Neural cell (in vitro differentiated cells): ENCODE data around the gene ITGA5. TPM values are rescaled to one million over a fixed set of nuclear protein-coding genes. Genes with fewer than 3 reads are reported as not detected.

Experiments
- H2AFZ ChIP-seq: fragments of 200-600, 300-800 bp; sonication (generic), shearing (Covaris generic); 2 replicates; pipeline ENCODE4 v1.6.0; 2014; ENCODE audit warnings: low read depth, mild to moderate bottlenecking, antibody characterized with exemption, low read length, moderate library complexity
- H3F3A ChIP-seq: fragments of 200-600 bp; shearing (Covaris generic); 2 replicates; pipeline ENCODE4 v1.6.1; 2016; ENCODE audit warnings: mild to moderate bottlenecking, moderate library complexity, mixed read lengths, antibody characterized with exemption, low read length; ENCODE audit not compliant: insufficient read depth, poor library complexity, severe bottlenecking
- H3K27ac ChIP-seq: fragments of 200-600, 300-800 bp; sonication (generic), shearing (Covaris generic); 2 replicates; pipeline ENCODE4 v1.5.1; 2014; ENCODE audit warnings: mild to moderate bottlenecking, low read length, moderate library complexity
- H3K27me3 ChIP-seq: fragments of 300-800, 200-600 bp; sonication (generic), shearing (Covaris generic); 2 replicates; pipeline ENCODE4 v1.6.0; 2014; ENCODE audit warnings: mild to moderate bottlenecking, low read depth, low read length, moderate library complexity; ENCODE audit not compliant: insufficient read depth
- H3K36me3 ChIP-seq: fragments of 300-800, 200-600 bp; sonication (generic), shearing (Covaris generic); 2 replicates; pipeline ENCODE4 v1.5.1; 2014; ENCODE audit warnings: mild to moderate bottlenecking, antibody characterized with exemption, low read length, moderate library complexity; ENCODE audit not compliant: insufficient read depth
- H3K4me2 ChIP-seq: fragments of 300-800, 200-600 bp; sonication (generic), shearing (Covaris generic); 2 replicates; pipeline ENCODE4 v1.6.0; 2014; ENCODE audit warnings: mild to moderate bottlenecking, low read length
- H3K4me3 ChIP-seq: fragments of 300-800, 200-600 bp; sonication (generic), shearing (Covaris generic); 2 replicates; pipeline ENCODE4 v1.5.1; 2014; ENCODE audit warnings: mild to moderate bottlenecking, low read length, moderate library complexity
- H3K79me2 ChIP-seq: fragments of 200-600 bp; shearing (Covaris generic); replicated peaks from 2 replicates; pipeline ENCODE4 v1.6.0; 2014; ENCODE audit warnings: mild to moderate bottlenecking, low read length, moderate library complexity; ENCODE audit not compliant: insufficient read depth
- H3K9ac ChIP-seq: fragments of 300-800, 200-600 bp; sonication (generic), shearing (Covaris generic); 2 replicates; pipeline ENCODE4 v1.6.1; 2016; ENCODE audit warnings: mild to moderate bottlenecking, low read length, mixed read lengths
- H3K9me2 ChIP-seq: fragments of 200-600 bp; shearing (Covaris generic); 2 replicates; pipeline ENCODE4 v1.6.1; 2016; ENCODE audit warnings: mild to moderate bottlenecking, low read length, mixed read lengths; ENCODE audit not compliant: insufficient read depth
- H3K9me3 ChIP-seq: fragments of 200-600, 300-800 bp; sonication (generic), shearing (Covaris generic); 2 replicates; pipeline ENCODE4 v1.6.1; 2016; ENCODE audit warnings: mild to moderate bottlenecking, mixed run types, low read length, moderate library complexity, mixed read lengths
- H4K20me1 ChIP-seq: fragments of 200-600 bp; shearing (Covaris generic); 2 replicates; pipeline ENCODE4 v1.6.1; 2016; ENCODE audit warnings: mild to moderate bottlenecking, mixed run types; ENCODE audit not compliant: insufficient read depth
- CTCF ChIP-seq: fragments of 450-650 bp; IDR thresholded peaks from 2 replicates; pipeline ENCODE4 v1.5.1; 2014; ENCODE audit warnings: antibody characterized with exemption, mild to moderate bottlenecking, moderate library complexity; ENCODE audit not compliant: poor library complexity, severe bottlenecking
- EP300 ChIP-seq: fragments of 450-650 bp; conservative IDR thresholded peaks from 2 replicates; pipeline ENCODE4 v1.6.1; 2014; ENCODE audit warnings: antibody characterized with exemption, mild to moderate bottlenecking, moderate library complexity; ENCODE audit not compliant: poor library complexity, severe bottlenecking
- EZH2 ChIP-seq: fragments of 200-600, 300-800 bp; shearing (Covaris generic), sonication (generic); IDR thresholded peaks from 2 replicates; pipeline ENCODE4 v1.6.1; 2014; ENCODE audit warnings: antibody characterized with exemption, low read length, borderline replicate concordance, mild to moderate bottlenecking; ENCODE audit not compliant: insufficient read depth, poor library complexity, severe bottlenecking
- MXI1 ChIP-seq: fragments of 450-650 bp; conservative IDR thresholded peaks from 2 replicates; pipeline ENCODE4 v1.6.1; 2014; ENCODE audit warnings: antibody characterized with exemption, mild to moderate bottlenecking; ENCODE audit not compliant: poor library complexity, severe bottlenecking
- POLR2AphosphoS5 ChIP-seq: IDR thresholded peaks from 2 replicates; pipeline ENCODE4 v1.6.1; 2012
- RAD21 ChIP-seq: fragments of 450-650 bp; conservative IDR thresholded peaks from 2 replicates; pipeline ENCODE4 v1.6.1; 2014; ENCODE audit warnings: antibody characterized with exemption, mild to moderate bottlenecking, moderate library complexity
- REST ChIP-seq: IDR thresholded peaks from 2 replicates; pipeline ENCODE4 v1.6.1; 2012; ENCODE audit warnings: borderline replicate concordance
- SMC3 ChIP-seq: fragments of 450-650 bp; conservative IDR thresholded peaks from 2 replicates; pipeline ENCODE4 v1.6.1; 2014; ENCODE audit warnings: antibody characterized with exemption, mild to moderate bottlenecking, moderate library complexity; ENCODE audit not compliant: poor library complexity
- TAF1 ChIP-seq: IDR thresholded peaks from 2 replicates; pipeline ENCODE4 v1.6.1; 2012; ENCODE audit warnings: low read depth
- polyA plus RNA-seq: library from polyadenylated mRNA; depleted of rRNA; stranded (reverse); fragments of >200 nt; gene quantifications from 2 replicates; pipeline ENCODE4 v1.2.3, GENCODE V29; 2014

Gene ITGA5
- polyA plus RNA-seq, 1 donor from 2014 or later = not detected

GRCh38 chr12:54358945-54359761 is 59.9 kb downstream of the ITGA5 start:
- no peak for TF ChIP-seq CTCF
- peak; percentile 83 for TF ChIP-seq EP300
- TF ChIP-seq REST = peak; percentile 79
- TF ChIP-seq EZH2 = no peak
- TF ChIP-seq MXI1 = peak; percentile 84
- TF ChIP-seq SMC3 = peak; percentile 55
- peak; percentile 54 for TF ChIP-seq RAD21
- peak; percentile 81 for TF ChIP-seq POLR2AphosphoS5
- peak; percentile 74 for TF ChIP-seq TAF1
- H3K4me3 ChIP-seq = peak overlapping the region; percentile 68

GRCh38 chr12:54358191-54358944 is 60.7 kb downstream of the ITGA5 start:
- H3K79me2 ChIP-seq = peaks cover 17% of the 10 kb centered on the region
- peak overlapping the region; percentile 94 for H3K9ac ChIP-seq
- TF ChIP-seq REST (no peak), EP300 (no peak), CTCF (no peak), RAD21 (peak; percentile 32), TAF1 (no peak), SMC3 (no peak)
- H3K9me2 ChIP-seq = no peaks in the 10 kb centered on the region
- H2AFZ ChIP-seq = peak overlapping the region; percentile 54
- peak overlapping the region; percentile 68 for H3K4me3 ChIP-seq
- no peaks in the 10 kb centered on the region for H3K27me3 ChIP-seq
- H3F3A ChIP-seq = peaks cover 4% of the 10 kb centered on the region
- no peaks in the 10 kb centered on the region for H3K9me3 ChIP-seq
- H3K4me2 ChIP-seq = peak overlapping the region; percentile 84
- no peaks in the 10 kb centered on the region for H4K20me1 ChIP-seq
- H3K36me3 ChIP-seq = no peaks in the 10 kb centered on the region
- peak overlapping the region; percentile 99 for H3K27ac ChIP-seq

More at GRCh38 chr12:54358945-54359761, 59.9 kb downstream of the ITGA5 start:
- Histone ChIP-seq H4K20me1 (no peaks in the 10 kb centered on the region), H3K79me2 (peaks cover 17% of the 10 kb centered on the region), H3K4me2 (peak overlapping the region; percentile 94), H3K9ac (peak overlapping the region; percentile 94), H3K27me3 (no peaks in the 10 kb centered on the region), H3K9me3 (no peaks in the 10 kb centered on the region), H3K9me2 (no peaks in the 10 kb centered on the region), H3F3A (peaks cover 4% of the 10 kb centered on the region), H3K36me3 (no peaks in the 10 kb centered on the region), H2AFZ (peak overlapping the region; percentile 54), H3K27ac (peak overlapping the region; percentile 99)
